Stimulated activated naive CD4-positive, alpha-beta T cell treated with Interleukin-2 at 50 U/mL for 16 hours (primary cell): Measurements from ENCODE around the gene CROCC.
"Not testable (repeated sequence)": the region's sequence is repeated elsewhere in the genome, so short reads cannot be mapped to it uniquely, and the experiment has no call there.

ENCODE experiments used
- DNase-seq: peaks from one replicate; lab custom pipeline; 2025; lab: John Stamatoyannopoulos, UW

CROCC gene, protein sequence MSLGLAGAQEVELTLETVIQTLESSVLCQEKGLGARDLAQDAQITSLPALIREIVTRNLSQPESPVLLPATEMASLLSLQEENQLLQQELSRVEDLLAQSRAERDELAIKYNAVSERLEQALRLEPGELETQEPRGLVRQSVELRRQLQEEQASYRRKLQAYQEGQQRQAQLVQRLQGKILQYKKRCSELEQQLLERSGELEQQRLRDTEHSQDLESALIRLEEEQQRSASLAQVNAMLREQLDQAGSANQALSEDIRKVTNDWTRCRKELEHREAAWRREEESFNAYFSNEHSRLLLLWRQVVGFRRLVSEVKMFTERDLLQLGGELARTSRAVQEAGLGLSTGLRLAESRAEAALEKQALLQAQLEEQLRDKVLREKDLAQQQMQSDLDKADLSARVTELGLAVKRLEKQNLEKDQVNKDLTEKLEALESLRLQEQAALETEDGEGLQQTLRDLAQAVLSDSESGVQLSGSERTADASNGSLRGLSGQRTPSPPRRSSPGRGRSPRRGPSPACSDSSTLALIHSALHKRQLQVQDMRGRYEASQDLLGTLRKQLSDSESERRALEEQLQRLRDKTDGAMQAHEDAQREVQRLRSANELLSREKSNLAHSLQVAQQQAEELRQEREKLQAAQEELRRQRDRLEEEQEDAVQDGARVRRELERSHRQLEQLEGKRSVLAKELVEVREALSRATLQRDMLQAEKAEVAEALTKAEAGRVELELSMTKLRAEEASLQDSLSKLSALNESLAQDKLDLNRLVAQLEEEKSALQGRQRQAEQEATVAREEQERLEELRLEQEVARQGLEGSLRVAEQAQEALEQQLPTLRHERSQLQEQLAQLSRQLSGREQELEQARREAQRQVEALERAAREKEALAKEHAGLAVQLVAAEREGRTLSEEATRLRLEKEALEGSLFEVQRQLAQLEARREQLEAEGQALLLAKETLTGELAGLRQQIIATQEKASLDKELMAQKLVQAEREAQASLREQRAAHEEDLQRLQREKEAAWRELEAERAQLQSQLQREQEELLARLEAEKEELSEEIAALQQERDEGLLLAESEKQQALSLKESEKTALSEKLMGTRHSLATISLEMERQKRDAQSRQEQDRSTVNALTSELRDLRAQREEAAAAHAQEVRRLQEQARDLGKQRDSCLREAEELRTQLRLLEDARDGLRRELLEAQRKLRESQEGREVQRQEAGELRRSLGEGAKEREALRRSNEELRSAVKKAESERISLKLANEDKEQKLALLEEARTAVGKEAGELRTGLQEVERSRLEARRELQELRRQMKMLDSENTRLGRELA (N-terminal part only)

DNA sequence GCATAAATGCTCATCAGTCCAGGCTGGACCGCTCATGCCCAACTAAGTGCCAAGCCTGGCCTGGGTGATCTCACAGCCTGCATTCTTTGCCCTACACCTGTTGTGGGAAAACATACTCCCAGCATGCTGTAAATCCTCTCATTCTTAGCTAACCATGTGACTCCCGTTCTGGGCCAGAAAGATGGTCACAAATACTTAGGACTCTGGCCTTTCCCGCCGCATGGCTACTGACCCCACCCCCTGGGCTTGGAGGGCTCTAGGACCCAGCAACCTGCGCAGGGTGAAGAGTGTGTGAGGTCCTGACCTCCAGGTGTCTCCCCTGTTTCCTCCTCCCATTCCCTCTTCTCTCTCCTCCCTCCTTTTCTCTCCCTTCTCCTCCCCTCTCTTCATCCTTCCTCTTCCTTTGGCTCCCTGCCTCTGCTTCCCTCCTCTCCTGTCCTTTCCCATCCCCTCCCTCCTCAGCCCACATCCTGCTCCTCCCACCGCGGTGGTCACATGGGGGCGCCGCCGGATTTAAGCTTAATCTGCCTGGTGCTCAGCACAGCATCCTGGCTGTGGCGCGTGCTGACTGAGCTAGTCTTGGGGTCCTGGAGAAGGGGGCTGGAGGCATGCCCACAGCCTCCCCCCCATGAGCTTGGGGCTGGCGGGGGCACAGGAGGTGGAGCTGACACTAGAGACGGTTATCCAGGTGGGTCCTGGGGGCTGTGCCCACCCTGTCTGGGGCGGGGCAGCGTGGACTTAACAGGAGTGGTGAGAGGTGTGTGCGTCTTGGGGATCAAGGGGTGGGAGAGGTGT is at the start of gene CROCC:
Gene CROCC, plus strand, starts transcription at position 541 of the 795 bp plus-strand sequence. Its CDS starts 88 bp downstream, at position 629.
- DNase-seq, result no peak

- peak; percentile 39 for DNase-seq
Measured at GRCh38 chr1:16872152-16873075, 49.3 kb upstream of the CROCC start.

DNA sequence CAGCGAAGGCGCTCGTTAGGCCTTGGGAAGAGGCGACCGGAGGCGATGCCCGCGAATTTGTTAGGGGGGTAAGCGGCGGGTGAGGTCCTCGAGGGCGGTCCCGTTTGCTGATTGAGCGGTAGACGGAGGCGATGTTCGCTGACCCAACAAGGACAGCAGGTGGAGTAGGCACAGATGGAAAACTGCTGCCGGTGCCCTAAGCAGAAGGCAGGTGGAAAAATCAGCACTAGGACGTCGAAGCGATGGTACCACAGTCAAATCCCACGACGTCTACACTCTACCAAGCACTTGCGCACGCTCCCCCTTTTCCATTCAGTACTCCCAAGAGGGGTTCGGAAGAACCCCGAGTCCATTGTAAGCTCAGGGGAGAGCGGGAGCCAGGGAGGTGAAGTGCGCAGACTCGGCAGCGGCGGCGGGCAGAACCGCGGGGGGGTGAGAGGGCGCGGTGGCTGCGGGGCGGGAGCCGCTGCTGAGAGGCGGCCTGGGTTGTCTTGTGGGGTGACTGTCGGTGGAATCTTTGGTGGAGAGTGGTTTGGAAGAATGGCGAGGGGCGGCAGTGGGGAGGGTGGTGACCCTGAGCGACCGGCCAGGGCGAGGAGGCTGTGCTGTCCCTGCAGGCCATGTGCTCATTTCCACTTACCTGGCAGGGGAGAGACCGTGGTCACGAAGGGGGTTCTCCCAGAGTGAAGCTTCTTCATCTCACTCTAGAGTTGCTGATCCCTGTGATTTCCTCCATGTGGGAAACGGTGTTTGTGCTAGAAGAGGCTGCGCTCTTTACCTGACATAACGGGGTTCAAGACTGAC is 48.5 kb upstream of the CROCC start:
- peak; percentile 8 for DNase-seq

DNA sequence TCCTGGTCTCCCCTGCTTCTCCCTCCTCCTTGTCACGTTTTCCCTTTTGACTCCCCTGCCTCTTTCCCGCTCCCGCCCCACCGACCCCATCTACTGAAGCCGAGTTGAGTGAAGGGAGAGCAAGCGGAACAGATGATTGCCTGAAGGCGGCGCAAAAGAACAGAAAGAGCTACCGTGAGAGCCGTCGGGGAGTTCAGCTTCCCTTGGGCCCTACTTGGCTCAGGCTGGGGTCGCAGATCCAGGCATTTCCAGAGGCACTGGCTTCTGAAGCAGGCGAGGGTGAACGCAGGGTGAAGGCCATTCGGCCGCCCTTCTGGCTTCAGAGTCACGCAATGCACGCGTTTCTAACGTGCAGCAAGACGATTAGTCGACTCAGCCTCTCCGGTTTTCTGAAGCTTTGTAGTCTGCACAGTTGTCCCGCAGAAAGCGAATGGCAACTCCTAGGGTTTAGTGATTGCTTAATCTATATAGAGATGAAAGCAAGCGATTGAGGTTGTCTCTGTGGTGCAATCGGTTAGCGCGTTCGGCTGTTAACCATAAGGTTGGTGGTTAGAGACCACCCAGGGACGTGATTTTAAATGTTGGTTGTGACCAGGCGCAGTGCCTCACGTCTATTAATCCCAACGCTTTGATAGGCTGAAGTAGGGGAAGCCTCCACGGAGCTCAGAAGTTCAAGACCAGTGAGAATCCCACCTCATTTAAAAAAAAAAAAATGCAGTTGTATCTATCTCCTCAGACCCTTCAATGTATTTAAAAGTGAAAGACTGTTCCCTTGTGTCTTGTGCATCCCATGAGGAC is 46.6 kb upstream of the CROCC start:
- DNase-seq, result not testable (repeated sequence)

DNA sequence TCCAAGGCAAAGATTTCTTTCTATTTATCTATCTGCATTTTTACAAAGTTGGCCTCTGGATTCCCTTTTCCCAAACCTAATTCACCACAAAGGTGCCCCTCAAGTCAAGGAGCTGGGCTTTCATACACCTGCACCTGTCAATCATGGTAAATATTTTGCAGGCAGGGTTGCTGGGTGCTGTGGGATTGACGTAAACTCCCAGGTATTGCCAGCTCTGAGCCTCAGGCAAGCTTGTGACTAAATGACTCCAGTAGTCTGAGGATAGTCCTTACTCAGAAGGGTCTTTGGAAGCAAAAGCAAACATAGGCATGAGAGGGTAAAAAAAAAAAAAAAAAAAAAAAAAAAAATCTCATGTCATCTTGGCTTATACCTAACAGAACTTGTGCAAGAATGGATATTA is 40.0 kb upstream of the CROCC start:
- not testable (repeated sequence) for DNase-seq

DNA sequence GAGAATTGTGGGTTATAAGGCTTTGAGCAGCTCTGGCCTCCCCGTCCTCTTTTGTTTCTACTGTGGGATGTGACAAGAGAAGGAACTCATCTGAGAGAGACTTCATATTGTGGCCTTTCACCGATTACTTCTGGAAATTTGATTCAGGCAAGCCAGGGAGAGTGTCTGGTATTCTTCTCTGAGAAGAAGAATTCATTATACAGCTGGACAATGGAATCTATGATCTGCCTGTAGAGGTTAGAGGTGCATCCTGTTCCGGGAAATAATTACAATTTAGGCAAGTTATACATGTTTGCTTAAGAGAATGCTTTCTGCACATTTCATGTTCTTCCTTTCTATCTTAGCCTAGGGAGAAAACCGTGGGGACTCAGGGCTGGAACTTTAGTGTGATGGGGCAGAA is 38.7 kb upstream of the CROCC start:
- no peak for DNase-seq

DNA sequence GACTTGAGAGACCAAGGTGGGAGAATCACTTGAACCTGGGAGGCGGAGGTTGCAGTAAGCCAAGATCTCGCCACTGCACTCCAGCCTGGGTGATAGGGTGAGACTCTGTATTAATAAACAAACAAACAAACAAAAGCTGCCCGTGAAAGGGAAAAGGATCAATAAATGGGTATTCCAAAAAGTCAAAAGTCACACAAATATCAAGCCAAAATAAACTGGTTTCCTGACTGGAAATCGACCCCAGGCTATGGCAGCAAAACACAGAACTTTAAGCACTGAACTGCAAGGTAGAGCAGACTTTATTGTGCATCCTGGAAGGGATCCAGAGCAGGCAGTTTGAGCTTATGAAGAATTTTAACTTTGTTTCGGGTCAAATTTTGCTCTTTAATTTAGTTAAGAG is 37.2 kb upstream of the CROCC start:
- DNase-seq, result not testable (repeated sequence)

DNA sequence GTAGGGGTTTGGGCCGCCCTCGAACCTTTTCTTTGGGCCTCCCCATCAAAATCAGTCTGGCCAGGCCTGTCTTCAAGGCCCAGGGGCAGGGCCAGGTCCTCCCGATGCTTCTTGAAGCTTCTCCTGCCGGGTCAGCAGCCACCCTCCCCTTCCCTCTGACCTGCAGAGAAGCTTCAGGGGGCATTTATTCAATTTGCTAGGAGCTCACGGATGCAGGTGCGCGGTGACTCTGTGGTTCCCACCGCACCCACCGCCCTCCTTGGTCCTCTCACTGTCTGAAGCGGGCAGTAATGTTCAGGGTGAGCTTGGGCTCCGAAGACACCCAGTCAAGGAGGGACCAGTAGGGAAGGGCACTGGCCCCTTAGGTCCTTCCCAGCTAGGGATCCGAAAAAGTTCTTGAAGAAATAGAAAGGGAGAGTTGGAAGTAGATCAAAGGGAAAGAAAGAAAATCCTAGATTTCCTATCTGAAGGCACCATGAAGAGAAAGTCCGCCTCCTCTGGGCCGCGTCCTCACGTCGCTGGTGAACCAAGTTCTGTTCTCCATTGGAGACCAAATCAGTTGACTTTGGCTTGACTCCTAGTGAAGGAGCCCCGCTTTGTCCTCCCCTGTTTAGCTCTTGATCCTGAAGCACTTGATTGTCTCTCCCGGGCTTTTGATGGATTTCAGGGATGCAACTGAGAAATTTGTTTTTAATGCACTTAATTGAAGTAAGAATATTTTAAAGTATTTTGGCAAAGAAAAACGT is 34.7 kb upstream of the CROCC start:
- no peak for DNase-seq

DNA sequence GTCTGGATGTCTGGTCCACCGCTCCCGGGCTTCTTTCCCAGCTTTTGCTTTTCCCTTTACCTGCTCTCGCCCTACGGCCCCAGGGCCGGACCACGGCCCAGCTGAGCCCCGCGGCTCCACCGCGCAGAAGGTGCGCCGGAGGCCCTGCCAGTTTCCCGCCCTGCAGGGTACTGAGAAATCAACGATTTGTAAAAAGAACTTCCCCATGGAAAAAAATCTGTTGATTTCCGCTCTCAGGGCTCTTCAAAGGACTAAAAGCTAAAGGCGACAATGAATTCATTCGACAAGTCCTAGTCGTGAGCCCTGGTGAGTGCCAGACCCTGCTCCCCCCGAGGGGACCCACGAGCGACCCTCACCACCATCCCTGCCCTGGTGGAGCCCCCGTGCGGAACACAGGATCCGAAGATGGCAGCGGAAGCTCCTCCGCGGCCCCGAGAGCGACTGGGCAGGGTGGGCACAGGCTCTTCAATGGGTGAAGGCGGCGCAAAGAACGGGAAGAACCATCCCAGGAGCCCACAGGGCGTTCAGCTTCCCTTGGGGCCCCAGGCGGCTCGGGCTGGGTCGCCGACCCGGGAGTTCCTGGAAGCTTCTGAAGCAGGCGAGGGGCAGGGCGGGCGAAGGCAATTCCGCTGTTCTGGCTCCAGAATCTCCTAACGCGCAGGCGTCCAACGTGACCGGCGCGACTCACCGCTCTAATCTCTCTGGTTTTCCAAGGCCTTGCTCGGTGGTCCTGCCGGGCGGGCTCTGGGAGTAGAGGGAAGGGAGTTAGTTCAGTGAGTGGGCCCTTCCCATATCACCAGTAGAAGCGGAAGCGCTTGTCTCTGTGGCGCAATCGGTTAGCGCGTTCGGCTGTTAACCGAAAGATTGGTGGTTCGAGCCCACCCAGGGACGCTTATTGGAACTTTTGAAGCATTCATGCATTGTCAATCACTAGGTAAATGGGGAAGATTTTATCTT is 32.6 kb upstream of the CROCC start:
- DNase-seq, result peak; percentile 49

DNA sequence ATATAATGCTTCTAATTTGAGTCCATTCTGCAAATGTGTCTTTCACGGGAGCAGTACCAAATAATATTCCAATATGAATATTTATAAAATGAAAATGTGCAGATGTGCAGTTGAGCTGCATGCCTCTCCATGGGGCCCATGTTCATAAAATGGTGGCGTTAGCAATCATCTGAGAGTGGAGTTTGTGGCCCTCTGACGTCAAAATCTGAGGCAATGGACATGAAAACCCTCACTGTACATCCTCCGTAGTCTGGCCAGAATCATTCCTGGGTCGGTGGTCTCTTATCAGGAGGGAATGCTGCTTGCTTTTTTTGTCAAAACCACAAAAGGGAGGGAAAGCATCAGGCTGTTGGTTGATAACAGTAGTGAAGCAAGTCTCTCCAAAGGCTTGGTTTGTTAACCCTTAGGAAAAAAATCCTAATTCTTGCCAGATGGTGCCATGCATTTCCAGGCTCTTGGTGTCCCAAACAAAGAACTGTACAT is 31.2 kb upstream of the CROCC start:
- not testable (repeated sequence) for DNase-seq

DNA sequence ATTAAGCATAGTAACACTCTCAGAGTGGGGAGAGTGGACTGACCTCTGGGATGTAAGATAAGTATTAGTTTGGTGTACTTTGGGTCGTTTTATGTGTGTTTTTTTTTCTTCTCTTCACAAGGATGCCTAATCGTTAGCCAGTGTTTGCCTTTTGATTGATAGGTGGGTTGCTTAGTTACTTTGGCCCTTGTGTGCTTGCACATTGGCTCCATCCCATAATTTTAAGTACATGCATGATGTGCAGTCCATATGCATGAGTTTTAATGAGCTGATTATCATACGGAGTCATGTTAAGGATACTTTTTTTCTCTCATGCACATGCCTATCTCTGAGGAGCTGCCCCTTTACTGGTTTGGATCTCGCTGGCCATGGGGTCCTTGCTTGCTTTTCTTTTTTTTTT is 30.7 kb upstream of the CROCC start:
- not testable (repeated sequence) for DNase-seq

DNA sequence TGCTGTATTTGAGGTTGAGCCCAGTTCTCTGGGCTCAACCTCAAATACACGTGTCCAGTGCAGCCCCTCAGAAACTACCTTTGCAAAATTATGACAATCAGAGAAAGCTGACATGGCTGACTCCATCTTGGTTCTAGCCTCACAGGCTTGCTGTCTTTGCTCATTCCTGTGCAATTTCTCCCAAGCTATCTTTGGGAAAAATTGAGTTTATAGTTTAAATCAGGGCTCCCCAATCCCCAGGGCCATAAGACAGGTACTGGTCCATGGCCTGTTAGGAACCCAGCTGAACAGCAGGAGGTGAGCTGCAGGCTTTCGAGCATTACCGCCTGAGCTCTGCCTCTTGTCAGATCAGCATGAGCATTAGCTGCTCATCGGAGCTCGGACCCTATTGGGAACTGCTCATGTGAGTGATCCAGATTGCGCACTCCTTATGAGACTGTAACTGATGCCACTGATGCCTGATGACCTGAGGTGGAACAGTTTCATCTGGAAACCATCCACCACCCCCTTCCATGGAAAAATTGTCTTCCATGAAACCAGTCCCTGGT is 28.7 kb upstream of the CROCC start:
- DNase-seq, result not testable (repeated sequence)

GRCh38 chr1:16893796-16894195 is 27.9 kb upstream of the CROCC start:
- not testable (repeated sequence) for DNase-seq

GRCh38 chr1:16894338-16894737 is 27.4 kb upstream of the CROCC start:
- not testable (repeated sequence) for DNase-seq

- DNase-seq, result not testable (repeated sequence)
Measured at GRCh38 chr1:16895233-16895597, 26.5 kb upstream of the CROCC start.
